HEK293 (cell line): Measurements from ENCODE around the gene NEXN.
A peak's percentile ranks its signal among the peaks of the same experiment; 100 is the strongest.

Source experiments
- CTCF ChIA-PET: fragments of 350-600 bp; formaldehyde crosslinking; extraction: SDS; loops from one replicate; lab custom pipeline; 2021; ENCODE audit warnings: antibody characterized with exemption; lab: Yijun Ruan, JAX
- POLR2A ChIA-PET: fragments of 300-600 bp; formaldehyde crosslinking; extraction: SDS; loops from one replicate; lab custom pipeline; 2020; ENCODE audit warnings: antibody characterized with exemption, inconsistent platforms; lab: Yijun Ruan, JAX
- H3K27ac ChIP-seq: fragments of 200-500 bp; sonication (Bioruptor generic); 2 replicates; pipeline ENCODE4 v1.5.1; 2014; ENCODE audit warnings: low read depth, low read length, control low read depth, inconsistent platforms; ENCODE audit errors: extremely low read depth
- H3K36me3 ChIP-seq, 2 experiments: fragments of 200-500 bp in 1 of 2; sonication (Bioruptor generic) in 1 of 2; 1 replicate in 1 of 2; 2 replicates in 1 of 2; pipeline ENCODE4 v1.5.1; 2014 to 2017; ENCODE audit warnings: inconsistent platforms in 2 of 2, low read length in 2 of 2; ENCODE audit not compliant: control insufficient read depth in 2 of 2, insufficient read depth in 1 of 2
- H3K4me1 ChIP-seq: fragments of 200-500 bp; sonication (Bioruptor generic); 2 replicates; pipeline ENCODE4 v1.5.1; 2014; ENCODE audit warnings: mild to moderate bottlenecking, low read length, inconsistent platforms; ENCODE audit not compliant: control insufficient read depth, insufficient read depth
- H3K4me3 ChIP-seq: 2 replicates; pipeline ENCODE4 v1.5.1; 2011; ENCODE audit warnings: low read depth, mild to moderate bottlenecking, control low read depth, low read length, moderate library complexity
- H3K9me3 ChIP-seq: fragments of 200-500 bp; sonication (Bioruptor generic); 2 replicates; pipeline ENCODE4 v1.5.1; 2014; ENCODE audit warnings: low read depth, low read length, inconsistent platforms; ENCODE audit not compliant: control insufficient read depth, insufficient read depth
- GFI1B ChIP-seq: fragments of 450-650 bp; formaldehyde crosslinking; IDR thresholded peaks from 2 replicates; pipeline ENCODE4 v1.5.1; 2016; ENCODE audit warnings: missing biosample characterization, missing genetic modification characterization
- ZBTB1 ChIP-seq: fragments of 450-650 bp; formaldehyde crosslinking; IDR thresholded peaks from 2 replicates; pipeline ENCODE4 v1.5.1; 2016; ENCODE audit warnings: missing biosample characterization, missing genetic modification characterization
- ZNF155 ChIP-seq: fragments of 450-650 bp; formaldehyde crosslinking; IDR thresholded peaks from 2 replicates; pipeline ENCODE4 v1.5.1; 2016; ENCODE audit warnings: missing biosample characterization, missing genetic modification characterization
- ZNF174 ChIP-seq: fragments of 450-650 bp; formaldehyde crosslinking; IDR thresholded peaks from 2 replicates; pipeline ENCODE4 v1.5.0; 2017; ENCODE audit warnings: missing biosample characterization, mild to moderate bottlenecking, missing genetic modification characterization
- ZNF23 ChIP-seq: fragments of 450-650 bp; formaldehyde crosslinking; IDR thresholded peaks from 2 replicates; pipeline ENCODE4 v1.5.1; 2016; ENCODE audit warnings: missing biosample characterization, missing genetic modification characterization, borderline replicate concordance
- ZNF274 ChIP-seq, 2 experiments: fragments of 200-500 bp in 1 of 2; fragments of 450-650 bp in 1 of 2; sonication (Bioruptor generic) in 1 of 2; formaldehyde crosslinking in 1 of 2; IDR thresholded peaks; 2 replicates each; pipeline versions ENCODE4 v1.5.1 to v1.6.1; 2014 to 2016; ENCODE audit warnings: borderline replicate concordance in 1 of 2, inconsistent platforms in 1 of 2, low read length in 1 of 2, missing biosample characterization in 1 of 2, missing genetic modification characterization in 1 of 2
- ZNF394 ChIP-seq: fragments of 450-650 bp; formaldehyde crosslinking; IDR thresholded peaks from 2 replicates; pipeline ENCODE4 v1.5.1; 2016; ENCODE audit warnings: missing biosample characterization, missing genetic modification characterization, mild to moderate bottlenecking, moderate library complexity, borderline replicate concordance
- ZNF423 ChIP-seq: fragments of 450-650 bp; formaldehyde crosslinking; IDR thresholded peaks from 2 replicates; pipeline ENCODE4 v1.5.1; 2016; ENCODE audit warnings: missing biosample characterization, missing genetic modification characterization
- ZNF544 ChIP-seq: fragments of 450-650 bp; formaldehyde crosslinking; IDR thresholded peaks from 2 replicates; pipeline ENCODE4 v1.5.0; 2017; ENCODE audit warnings: missing biosample characterization, missing genetic modification characterization
- ZNF701 ChIP-seq: fragments of 450-650 bp; formaldehyde crosslinking; IDR thresholded peaks from 2 replicates; pipeline ENCODE4 v1.5.1; 2016; ENCODE audit warnings: missing biosample characterization, missing genetic modification characterization
- ZNF76 ChIP-seq: fragments of 450-650 bp; formaldehyde crosslinking; IDR thresholded peaks from 2 replicates; pipeline ENCODE4; 2016; ENCODE audit warnings: low read depth, missing biosample characterization, missing genetic modification characterization, borderline replicate concordance
- TF ChIP-seq, protein P1 (sequence below): fragments of 450-650 bp; formaldehyde crosslinking; IDR thresholded peaks from 2 replicates; pipeline ENCODE4 v1.5.1; 2016; ENCODE audit warnings: missing biosample characterization, missing genetic modification characterization
- TF ChIP-seq, protein P2 (sequence below): fragments of 450-650 bp; formaldehyde crosslinking; IDR thresholded peaks from 2 replicates; pipeline ENCODE4 v1.5.1; 2016; ENCODE audit warnings: missing biosample characterization, missing genetic modification characterization

NEXN gene

DNA sequence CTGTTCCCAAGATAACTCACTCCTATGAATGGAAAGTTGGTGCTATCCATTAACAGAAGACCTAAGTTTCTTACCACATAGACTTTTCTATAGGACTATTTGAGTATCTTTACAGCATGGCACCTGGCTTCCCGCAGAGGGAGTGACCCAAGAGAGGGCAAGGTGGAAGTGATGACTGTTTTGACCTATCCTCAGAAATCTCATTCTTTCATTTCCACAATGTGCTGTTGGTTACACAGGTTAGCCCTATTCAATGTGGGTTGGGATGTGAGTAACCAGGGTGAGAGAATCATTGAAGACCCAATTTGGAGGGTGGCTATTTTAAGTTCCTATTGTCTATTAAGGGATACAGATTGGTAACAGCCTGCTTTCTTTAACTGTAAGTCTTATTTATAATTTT lies 38.3 kb upstream of the NEXN start (continued):
- TF ChIP-seq ZNF274 (IDR thresholded peaks at IDR 0.05; ENCODE audit: low read length), result no peak
- TF ChIP-seq ZNF274 (tag by site-specific recombination; IDR thresholded peaks at IDR 0.05; ENCODE audit: borderline replicate concordance), result no peak
- TF ChIP-seq GFI1B (tag by site-specific recombination), result no peak
- no peak for TF ChIP-seq ZNF174 (tag by site-specific recombination)
- no peak for TF ChIP-seq ZNF423
- TF ChIP-seq ZNF155 (tag by site-specific recombination), result no peak

DNA sequence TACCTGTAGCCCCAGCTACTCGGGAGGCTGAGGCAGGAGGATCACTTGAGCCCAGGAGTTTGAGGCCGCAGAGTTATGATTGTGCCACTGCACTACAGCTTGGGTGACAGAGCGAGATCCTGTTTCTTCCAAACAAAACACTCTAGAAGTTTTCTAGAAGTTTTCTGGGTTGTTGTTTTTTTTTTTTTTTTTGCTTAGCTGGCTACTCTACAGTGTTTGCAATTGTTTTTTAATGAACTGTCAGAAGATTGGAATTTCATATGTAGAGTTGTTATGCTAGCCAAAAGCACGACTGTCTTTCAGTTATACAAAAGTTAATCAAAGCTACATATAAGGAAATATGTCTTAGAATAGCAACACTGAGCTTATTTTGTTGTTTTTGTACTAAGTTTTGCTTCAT lies 30.9 kb upstream of the NEXN start:
- POLR2A ChIA-PET, result interaction anchor here (0.6 kb wide), 1 partner anchor 31 kb away, joined by 3 read pairs; the partner anchor contains the start of gene NEXN
- CTCF ChIA-PET, result interaction anchor here (0.6 to 1.1 kb wide), 2 partner anchors 28 to 1026 kb away, joined by 3 to 8 read pairs; no protein-coding TSS in a partner anchor
- H3K4me1 ChIP-seq, result no peaks in the 10 kb centered on the region
- no peak overlapping the region for H3K4me3 ChIP-seq
- no peak overlapping the region for H3K27ac ChIP-seq
- H3K36me3 ChIP-seq, result peaks cover 0 to 5% of the 10 kb centered on the region in 2 experiments; a peak in 1 of 3 replicates
- no peak for TF ChIP-seq ZBTB1 (tag by site-specific recombination)
- no peak for TF ChIP-seq ZNF544
- no peak for TF ChIP-seq ZNF23
- TF ChIP-seq, protein P1, sequence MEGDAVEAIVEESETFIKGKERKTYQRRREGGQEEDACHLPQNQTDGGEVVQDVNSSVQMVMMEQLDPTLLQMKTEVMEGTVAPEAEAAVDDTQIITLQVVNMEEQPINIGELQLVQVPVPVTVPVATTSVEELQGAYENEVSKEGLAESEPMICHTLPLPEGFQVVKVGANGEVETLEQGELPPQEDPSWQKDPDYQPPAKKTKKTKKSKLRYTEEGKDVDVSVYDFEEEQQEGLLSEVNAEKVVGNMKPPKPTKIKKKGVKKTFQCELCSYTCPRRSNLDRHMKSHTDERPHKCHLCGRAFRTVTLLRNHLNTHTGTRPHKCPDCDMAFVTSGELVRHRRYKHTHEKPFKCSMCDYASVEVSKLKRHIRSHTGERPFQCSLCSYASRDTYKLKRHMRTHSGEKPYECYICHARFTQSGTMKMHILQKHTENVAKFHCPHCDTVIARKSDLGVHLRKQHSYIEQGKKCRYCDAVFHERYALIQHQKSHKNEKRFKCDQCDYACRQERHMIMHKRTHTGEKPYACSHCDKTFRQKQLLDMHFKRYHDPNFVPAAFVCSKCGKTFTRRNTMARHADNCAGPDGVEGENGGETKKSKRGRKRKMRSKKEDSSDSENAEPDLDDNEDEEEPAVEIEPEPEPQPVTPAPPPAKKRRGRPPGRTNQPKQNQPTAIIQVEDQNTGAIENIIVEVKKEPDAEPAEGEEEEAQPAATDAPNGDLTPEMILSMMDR (tag by site-specific recombination), result no peak
- no peak for TF ChIP-seq ZNF701
- no peak for TF ChIP-seq ZNF394 (tag by site-specific recombination)
- TF ChIP-seq, protein P2, sequence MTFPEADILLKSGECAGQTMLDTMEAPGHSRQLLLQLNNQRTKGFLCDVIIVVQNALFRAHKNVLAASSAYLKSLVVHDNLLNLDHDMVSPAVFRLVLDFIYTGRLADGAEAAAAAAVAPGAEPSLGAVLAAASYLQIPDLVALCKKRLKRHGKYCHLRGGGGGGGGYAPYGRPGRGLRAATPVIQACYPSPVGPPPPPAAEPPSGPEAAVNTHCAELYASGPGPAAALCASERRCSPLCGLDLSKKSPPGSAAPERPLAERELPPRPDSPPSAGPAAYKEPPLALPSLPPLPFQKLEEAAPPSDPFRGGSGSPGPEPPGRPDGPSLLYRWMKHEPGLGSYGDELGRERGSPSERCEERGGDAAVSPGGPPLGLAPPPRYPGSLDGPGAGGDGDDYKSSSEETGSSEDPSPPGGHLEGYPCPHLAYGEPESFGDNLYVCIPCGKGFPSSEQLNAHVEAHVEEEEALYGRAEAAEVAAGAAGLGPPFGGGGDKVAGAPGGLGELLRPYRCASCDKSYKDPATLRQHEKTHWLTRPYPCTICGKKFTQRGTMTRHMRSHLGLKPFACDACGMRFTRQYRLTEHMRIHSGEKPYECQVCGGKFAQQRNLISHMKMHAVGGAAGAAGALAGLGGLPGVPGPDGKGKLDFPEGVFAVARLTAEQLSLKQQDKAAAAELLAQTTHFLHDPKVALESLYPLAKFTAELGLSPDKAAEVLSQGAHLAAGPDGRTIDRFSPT (tag by site-specific recombination), result no peak
- H3K9me3 ChIP-seq, result no peaks in the 10 kb centered on the region

DNA sequence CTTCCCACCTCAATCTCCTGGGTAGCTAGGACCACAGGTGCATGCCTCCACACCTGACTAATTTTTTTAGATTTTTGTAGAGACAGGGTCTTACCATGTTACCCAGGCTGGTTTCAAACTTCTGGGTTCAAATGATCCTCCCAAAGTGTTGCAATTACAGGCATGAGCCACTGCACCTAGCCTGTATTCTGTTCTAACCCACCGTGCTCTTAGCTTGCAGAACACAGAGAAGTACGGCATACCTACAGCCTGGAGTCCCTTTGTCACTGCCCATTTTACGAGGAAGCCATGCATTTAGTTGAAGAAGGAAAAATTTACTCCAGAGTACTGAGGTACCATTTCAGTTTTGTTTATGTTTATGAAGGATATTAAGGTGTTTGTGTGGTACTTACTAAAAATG lies 29.7 kb upstream of the NEXN start:
- Histone ChIP-seq H3K4me1 (no peaks in the 10 kb centered on the region), H3K4me3 (no peak overlapping the region)
- TF ChIP-seq, protein P1 (tag by site-specific recombination), result 0 out of 2 replicates have a peak, but pooled peaks have one; percentile 13
- TF ChIP-seq ZNF76 (tag by site-specific recombination), result no peak
- TF ChIP-seq, all 188 proteins: peak for 1
- ChIA-PET POLR2A (no interaction called here), CTCF (interaction anchor here (1.1 kb wide), 1 partner anchor 26 kb away, joined by 8 read pairs; no protein-coding TSS in a partner anchor)
- Histone ChIP-seq H3K36me3 (peaks cover 0 to 11% of the 10 kb centered on the region in 2 experiments; a peak in 1 of 3 replicates), H3K27ac (no peak overlapping the region), H3K9me3 (no peaks in the 10 kb centered on the region)
